T-helper 17 cell (primary cell): Measurements from ENCODE around the gene CCDC175. TPM values are rescaled to one million over a fixed set of nuclear protein-coding genes. Genes with fewer than 3 reads are reported as not detected.

Experiments used
- ATAC-seq: fragments of 150-1000 bp; cut with Tn5 transposase; 2 replicates; pipeline ENCODE4 v1.10.0; 2021; ENCODE audit warnings: mild to moderate bottlenecking, moderate library complexity
- DNase-seq, 3 donors: peaks; one replicate each; pipeline versions ENCODE4 v3.0.0 to v3.0.0-alpha.2; 2020 to 2021
- H3K9me3 ChIP-seq: one replicate; pipeline ENCODE4 v1.7.0; 2013; ENCODE audit warnings: low read length, mild to moderate bottlenecking; ENCODE audit not compliant: control insufficient read depth, poor library complexity, severe bottlenecking
- H3K27ac Mint-ChIP-seq: one replicate; pipeline ENCODE4 v1.8.0; 2022; ENCODE audit warnings: mild to moderate bottlenecking, moderate library complexity, mixed read lengths
- H3K27me3 Mint-ChIP-seq: one replicate; pipeline ENCODE4 v1.8.0; 2022; ENCODE audit warnings: mixed read lengths
- H3K36me3 Mint-ChIP-seq: one replicate; pipeline ENCODE4 v1.8.0; 2022; ENCODE audit warnings: low read depth, mixed read lengths
- H3K4me1 Mint-ChIP-seq: one replicate; pipeline ENCODE4 v1.8.0; 2022; ENCODE audit warnings: mild to moderate bottlenecking, mixed read lengths
- H3K4me3 Mint-ChIP-seq: one replicate; pipeline ENCODE4 v1.8.0; 2022; ENCODE audit warnings: mild to moderate bottlenecking, moderate library complexity, mixed read lengths
- total RNA-seq, 4 donors: library from RNA in 2 of 4; stranded (reverse) in 2 of 4; gene quantifications; one replicate each; pipeline ENCODE4 v1.2.3 and lab custom pipeline; 2022 to 2026

CCDC175 gene
- total RNA-seq, 2 donors from 2014 or later: 0.39 TPM; not detected in 1

GRCh38 chr14:59463787-59464485 lies 112.7 kb downstream of the CCDC175 start:
- peak overlapping the region; percentile 59 for H3K27ac Mint-ChIP-seq

GRCh38 chr14:59461891-59462290 lies 114.7 kb downstream of the CCDC175 start:
- Mint-ChIP-seq H3K4me3 (no peak overlapping the region), H3K36me3 (peaks cover 5% of the 10 kb centered on the region), H3K4me1 (peaks cover 11% of the 10 kb centered on the region), H3K27me3 (peaks cover 8% of the 10 kb centered on the region), H3K27ac (no peak overlapping the region)
- H3K9me3 ChIP-seq: no peaks in the 10 kb centered on the region
- DNase-seq (no peak), ATAC-seq (no peak)

More at GRCh38 chr14:59463787-59464485, 112.7 kb downstream of the CCDC175 start:
- H3K4me1 Mint-ChIP-seq: peaks cover 11% of the 10 kb centered on the region
- H3K36me3 Mint-ChIP-seq: peaks cover 2% of the 10 kb centered on the region
- H3K4me3 Mint-ChIP-seq: peak overlapping the region; percentile 93
- peaks cover 8% of the 10 kb centered on the region for H3K27me3 Mint-ChIP-seq
- ATAC-seq (peak; percentile 14), DNase-seq (no peak)
- H3K9me3 ChIP-seq: no peaks in the 10 kb centered on the region

- Mint-ChIP-seq H3K27me3 (peaks cover 8% of the 10 kb centered on the region), H3K4me3 (no peak overlapping the region), H3K27ac (no peak overlapping the region), H3K36me3 (peaks cover 5% of the 10 kb centered on the region), H3K4me1 (peaks cover 8% of the 10 kb centered on the region)
- H3K9me3 ChIP-seq: no peaks in the 10 kb centered on the region
- ATAC-seq (no peak), DNase-seq (no peak)
These were observed 116.2 kb downstream of the CCDC175 start for GRCh38 chr14:59460378-59460777.

GRCh38 chr14:59458486-59458885 lies 118.1 kb downstream of the CCDC175 start:
- Mint-ChIP-seq H3K4me3 (no peak overlapping the region), H3K27me3 (peaks cover 8% of the 10 kb centered on the region), H3K36me3 (peaks cover 5% of the 10 kb centered on the region)

GRCh38 chr14:59455411-59455810 lies 121.2 kb downstream of the CCDC175 start:
- Mint-ChIP-seq H3K27ac (no peak overlapping the region), H3K27me3 (peaks cover 8% of the 10 kb centered on the region), H3K36me3 (peaks cover 2% of the 10 kb centered on the region), H3K4me1 (no peaks in the 10 kb centered on the region), H3K4me3 (no peak overlapping the region)
- no peaks in the 10 kb centered on the region for H3K9me3 ChIP-seq
- ATAC-seq (no peak), DNase-seq (no peak)

More at GRCh38 chr14:59458486-59458885, 118.1 kb downstream of the CCDC175 start:
- Mint-ChIP-seq H3K27ac (no peak overlapping the region), H3K4me1 (peaks cover 2% of the 10 kb centered on the region)
- no peaks in the 10 kb centered on the region for H3K9me3 ChIP-seq
- DNase-seq (no peak), ATAC-seq (no peak)

Other genes with a start within 250 kb of the CCDC175 start
- 1 to 10 TPM; 1.7 to 2.8 TPM for gene GPR135, start 111.4 kb downstream of the CCDC175 start, total RNA-seq
- 10 to 100 TPM; 13.8 to 17.5 TPM for gene L3HYPDH, start 92.4 kb downstream of the CCDC175 start, total RNA-seq
- gene JKAMP, start 92.3 kb downstream of the CCDC175 start, total RNA-seq: 10 to 100 TPM; 17.7 to 18.4 TPM